Islet precursor cell (in vitro differentiated cells): ENCODE measurements around the gene COPS8.

Experiments
- DNase-seq: peaks from one replicate; pipeline ENCODE4 v3.0.0-alpha.2; 2018

Gene COPS8

DNA sequence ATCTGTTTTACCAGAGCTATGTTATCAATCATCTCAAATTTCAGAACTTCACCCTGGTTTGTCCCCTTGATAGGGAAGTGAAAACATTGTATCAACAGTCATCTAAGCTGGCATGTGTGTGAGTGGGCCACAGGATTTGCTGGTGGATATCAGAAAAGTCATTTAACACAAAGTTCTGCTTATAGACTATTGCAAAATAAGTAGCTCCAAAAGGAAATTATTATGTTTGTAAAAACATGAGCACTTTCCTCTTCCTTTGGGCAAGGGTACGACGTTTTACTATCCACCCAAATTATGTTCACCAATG lies 20.7 kb upstream of the COPS8 start:
- no peak for DNase-seq

DNA sequence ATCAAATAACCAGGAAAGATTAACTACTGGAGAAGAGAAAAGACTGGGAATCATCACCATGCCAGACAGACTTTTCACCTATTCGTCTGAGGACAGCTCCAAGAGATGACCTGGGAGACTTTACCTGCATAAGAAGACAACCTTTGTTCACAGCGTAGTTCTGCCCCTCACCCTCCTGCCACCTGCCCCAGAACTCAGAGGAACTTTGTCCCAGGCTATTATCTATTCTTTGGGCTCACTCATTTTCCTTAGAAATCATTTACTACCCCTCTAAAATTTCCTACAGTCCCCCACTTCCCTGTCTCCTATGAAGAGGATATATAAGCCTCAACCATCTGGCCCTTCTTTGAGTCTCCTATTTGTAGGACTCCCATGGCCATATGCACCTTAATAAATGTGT lies 19.3 kb upstream of the COPS8 start:
- DNase-seq = no peak

- no peak for DNase-seq
Measured at GRCh38 chr2:237068005-237068576, 17.6 kb upstream of the COPS8 start.

DNA sequence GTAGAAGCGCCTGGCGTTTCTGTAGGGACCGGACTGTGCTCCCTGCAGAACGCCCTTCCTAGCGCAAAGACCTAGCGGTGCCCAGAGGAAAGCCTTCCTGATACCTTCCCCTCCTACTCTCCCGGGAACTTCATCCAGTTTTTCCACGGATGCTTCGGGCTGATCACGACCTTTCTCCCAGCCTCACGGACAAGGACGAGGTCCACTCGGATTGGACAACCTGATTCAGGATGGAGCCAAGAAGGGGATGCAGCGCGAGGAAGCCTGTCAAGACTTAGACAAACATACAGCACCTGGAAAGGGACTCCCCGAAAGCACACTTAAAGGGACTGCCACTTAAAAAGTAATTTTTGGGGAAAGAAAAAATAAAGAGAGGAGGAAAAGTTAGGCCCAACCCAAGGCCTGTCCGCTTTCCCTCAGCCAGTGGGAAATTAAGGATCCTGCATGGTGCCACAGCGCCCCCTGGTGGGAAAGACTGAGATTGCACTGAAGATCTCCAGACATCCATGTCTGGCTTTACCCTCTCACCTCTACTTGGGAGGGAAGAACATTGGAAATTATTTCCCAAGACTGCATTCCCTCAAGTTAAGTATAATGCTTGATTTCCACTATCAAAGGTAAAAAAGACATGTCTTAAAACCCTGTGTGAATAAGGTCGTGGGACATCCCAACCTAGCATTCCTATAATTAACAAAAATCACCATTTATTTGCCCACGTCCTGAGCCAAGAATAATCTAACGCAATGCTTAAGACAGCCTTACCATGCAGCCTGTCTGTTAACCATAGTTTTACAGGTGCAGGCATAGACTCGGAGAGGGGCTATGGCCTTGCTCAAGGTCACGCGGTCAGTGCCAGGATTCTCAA lies 13.4 kb upstream of the COPS8 start:
- peak; percentile 84 for DNase-seq

DNA sequence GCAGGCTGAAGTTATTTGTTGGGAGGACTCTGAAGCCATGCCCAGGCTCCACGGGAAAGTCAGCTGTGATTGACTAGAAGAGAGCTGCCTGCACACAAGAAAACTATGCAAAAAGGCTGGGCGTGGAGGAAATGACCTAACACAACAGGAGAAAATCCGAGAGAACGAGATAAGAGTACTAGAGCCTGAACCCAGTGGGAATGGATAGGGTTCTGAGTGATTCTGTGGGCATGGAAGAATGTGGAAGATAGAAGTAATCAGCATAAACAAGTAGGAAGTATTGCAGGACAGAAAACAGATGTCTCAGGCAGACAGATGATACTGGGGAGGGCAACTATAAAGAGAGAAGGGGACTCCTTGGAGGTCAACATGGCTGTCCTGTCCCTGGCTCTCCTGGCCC lies 12.1 kb upstream of the COPS8 start:
- peak; percentile 76 for DNase-seq

GRCh38 chr2:237074211-237074993 lies 11.3 kb upstream of the COPS8 start:
- DNase-seq = no peak

DNA sequence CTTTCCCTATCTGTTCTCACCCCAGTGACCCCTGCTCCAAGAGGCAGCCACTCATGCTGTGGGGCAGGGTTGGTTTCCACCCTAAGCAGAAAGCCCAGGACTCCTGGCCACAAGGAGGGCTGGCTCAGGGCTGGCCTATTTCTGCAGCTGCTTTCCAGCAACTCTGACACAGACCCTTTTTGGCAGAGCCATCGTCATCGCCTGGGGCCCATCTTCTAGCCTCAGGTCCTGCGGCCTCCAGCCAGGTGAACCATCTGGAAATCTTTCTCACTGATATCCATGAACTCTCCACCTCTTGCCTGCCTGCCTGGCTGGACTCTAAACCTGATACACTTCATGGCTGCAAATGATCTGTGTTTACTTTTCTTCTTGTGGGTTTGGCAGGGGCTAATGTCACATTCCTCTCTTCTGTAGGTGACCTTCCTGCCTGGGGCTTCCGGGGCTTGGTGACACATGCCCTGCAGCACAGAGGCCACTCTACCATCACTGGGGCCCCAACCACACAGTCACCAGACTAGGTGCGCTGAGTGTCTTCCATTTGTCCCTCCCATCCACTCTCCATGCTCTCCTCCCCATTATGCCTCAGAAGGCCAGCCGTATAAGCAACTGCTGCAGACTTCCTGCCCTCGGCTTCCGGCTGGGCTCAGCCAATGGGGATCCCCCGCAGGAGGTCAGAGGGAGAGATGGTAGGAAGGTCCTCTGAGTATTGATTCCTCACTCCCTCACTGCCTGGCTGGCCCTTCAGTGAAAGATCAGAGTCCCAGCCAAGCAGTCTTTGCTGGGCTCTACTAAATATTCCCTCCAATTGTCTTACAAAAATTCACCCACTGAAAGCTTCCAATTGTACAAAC lies 9.7 kb upstream of the COPS8 start:
- no peak for DNase-seq

- no peak for DNase-seq
Measured at GRCh38 chr2:237081596-237081995, 4.1 kb upstream of the COPS8 start.

DNA sequence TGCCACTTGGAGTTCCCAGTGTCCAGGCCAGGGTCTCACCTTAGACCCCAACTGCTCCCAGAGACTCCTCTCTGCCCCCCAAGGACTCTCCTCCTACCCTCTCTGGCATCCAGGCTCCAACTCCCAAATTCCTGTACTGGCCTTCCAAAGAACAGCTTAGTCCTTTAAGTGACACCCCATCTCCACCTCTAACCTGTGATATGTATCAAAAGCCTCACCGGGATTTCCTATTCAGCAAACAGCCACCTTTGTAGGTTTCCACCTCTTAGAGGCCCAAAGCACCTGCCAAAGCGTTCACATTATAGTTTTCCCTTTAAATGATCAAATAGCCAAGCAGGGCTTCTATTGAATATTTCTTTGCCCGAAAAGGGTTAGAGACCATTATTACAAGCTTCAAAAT lies 2.7 kb upstream of the COPS8 start:
- DNase-seq = no peak

- no peak for DNase-seq
Measured at GRCh38 chr2:237084444-237084843, 1.2 kb upstream of the COPS8 start.

- no peak for DNase-seq
Measured at GRCh38 chr2:237090906-237091305, 5.2 kb downstream of the COPS8 start.

GRCh38 chr2:237091779-237092436 lies 6.2 kb downstream of the COPS8 start:
- DNase-seq = no peak

GRCh38 chr2:237092506-237092905 lies 6.8 kb downstream of the COPS8 start:
- DNase-seq = no peak

DNA sequence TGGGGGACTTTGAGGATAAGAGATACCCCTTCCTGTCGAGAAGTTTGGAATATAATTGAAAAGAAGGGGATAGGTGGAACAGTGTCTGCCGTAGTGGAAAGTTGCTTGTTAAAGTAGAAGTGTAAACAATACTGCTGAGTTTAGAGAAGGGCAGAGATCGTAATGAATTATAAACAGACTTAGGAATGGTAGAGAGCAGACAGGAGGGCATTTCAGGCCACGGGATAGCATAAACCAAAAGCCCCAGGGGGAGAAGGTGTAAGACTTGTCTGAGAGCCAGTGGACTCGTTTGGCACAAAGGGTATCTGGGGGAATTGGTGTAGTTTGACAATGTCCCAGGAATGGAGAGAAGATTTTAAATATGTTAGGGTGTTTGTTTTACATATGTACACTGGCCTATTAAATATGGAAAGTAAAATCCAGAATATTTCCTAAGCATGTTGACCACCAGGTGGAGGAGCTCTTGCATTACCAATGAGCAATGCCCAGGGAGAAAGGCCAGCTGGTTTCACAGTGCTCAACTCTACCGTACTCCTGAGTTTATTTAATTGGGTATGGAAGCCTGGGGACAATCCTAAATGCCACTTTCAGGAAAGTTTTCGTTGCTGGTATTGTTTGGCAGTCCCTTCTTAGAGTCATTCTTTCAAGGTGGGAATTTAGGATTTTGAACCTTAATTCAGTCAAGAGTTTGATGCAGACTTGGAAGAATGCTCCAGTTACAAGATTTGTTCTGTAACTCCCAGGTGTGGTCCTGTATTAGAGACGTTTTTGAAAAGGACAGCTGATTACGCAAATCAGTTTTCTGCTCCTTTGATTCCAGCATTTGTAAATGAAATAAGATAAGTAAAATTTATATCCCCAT lies 7.5 kb downstream of the COPS8 start:
- DNase-seq = no peak

GRCh38 chr2:237096201-237096600 lies 10.5 kb downstream of the COPS8 start:
- no peak for DNase-seq

DNA sequence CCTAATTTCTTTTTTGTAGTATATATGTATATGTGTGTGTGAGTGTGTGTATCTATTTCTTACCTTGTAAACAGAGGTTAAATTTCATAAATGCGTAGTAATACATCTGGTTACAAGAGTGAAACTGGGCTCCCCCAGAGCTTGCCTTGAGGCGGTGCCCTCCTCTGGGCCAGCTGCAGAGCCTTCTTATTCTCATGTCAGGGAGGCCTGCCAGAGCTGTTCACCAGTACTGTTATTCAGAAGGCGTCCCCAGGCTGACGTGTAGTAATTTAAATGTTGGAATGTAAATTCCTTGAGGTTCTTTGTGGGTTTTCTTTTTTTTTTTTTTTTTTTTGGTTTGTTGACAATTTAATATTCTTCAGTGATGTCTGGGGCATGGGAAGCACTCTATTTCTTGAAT lies 11.2 kb downstream of the COPS8 start:
- no peak for DNase-seq

DNA sequence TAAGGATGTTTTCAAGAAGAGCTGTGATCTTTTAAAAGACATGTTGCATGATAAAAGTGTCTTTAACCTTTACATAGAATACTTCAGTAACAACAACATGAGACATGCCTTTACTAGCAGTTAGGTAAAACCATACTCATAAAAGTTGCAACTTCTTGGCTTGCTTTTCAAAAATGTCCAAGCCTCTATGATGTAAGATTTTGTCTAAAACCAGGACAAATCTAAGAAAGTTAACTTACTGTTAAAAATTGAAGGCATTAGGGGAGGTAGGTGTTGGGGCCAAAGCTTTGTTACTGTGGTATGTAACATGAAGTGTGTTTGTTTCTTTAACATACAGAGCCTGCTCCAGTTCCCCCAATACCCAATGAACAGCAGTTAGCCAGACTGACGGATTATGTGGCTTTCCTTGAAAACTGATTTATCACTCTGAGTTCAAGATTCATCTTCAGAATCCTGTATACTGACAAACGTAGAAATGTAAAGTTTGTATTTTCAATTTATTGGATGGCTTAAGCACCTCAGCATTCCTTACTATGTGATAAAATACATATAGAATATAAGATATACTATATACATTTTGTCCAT lies 11.7 kb downstream of the COPS8 start:
- no peak for DNase-seq

- DNase-seq = no peak
Measured at GRCh38 chr2:237097911-237098702, 12.4 kb downstream of the COPS8 start.

DNA sequence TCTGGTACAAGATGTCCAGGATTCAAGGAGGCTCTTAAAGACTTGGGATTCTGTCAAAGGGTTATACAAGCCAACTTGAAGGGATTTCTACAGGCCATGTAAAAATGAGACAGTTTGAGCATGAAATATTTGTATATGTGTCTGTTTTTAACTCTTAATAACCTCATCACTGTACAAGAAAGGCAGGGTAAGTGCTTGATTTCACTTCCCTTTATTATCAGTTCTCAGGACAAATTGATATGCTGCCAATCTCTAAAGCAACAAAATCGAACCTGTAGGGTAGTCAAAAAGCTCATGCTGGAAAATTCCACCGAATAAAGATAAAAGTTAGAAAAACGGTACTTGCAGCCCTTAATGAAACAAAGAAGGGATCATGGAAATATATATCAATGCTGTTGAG lies 14.1 kb downstream of the COPS8 start:
- DNase-seq = no peak
